ENCODE data around the gene GXYLT2.
"Not testable (repeated sequence)": the region's sequence is repeated elsewhere in the genome, so short reads cannot be mapped to it uniquely, and the experiment has no call there.

Gene GXYLT2

DNA sequence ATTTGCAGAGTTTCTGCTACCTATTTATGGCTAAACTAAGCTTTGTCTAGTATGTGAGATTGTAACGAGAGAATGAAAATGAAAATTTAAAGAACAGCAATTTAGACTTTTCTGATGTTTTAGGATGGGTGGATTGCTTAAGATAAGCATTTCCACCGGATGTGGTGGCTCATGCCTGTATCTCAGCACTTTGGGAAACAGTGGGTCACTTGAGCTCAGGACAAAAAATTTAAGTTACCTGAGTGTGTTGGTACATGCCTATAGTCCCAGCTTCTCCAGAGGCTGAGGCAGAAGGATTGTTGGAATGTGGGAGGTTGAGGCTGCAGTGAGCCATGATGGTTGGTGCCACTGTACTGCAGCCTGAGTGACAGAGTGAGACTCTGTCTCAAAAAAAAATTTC is 112.1 kb downstream of the GXYLT2 start:
- H3K4me1 ChIP-seq (ENCODE audit: insufficient read depth, low read length): peaks cover 72% of the 10 kb centered on the region
- DNase-seq: peak; percentile 21
- H3K79me2 ChIP-seq (ENCODE audit: insufficient read depth, low read length): peaks cover 89% of the 10 kb centered on the region
- H3K36me3 ChIP-seq (ENCODE audit: insufficient read depth, low read length): peaks cover 64% of the 10 kb centered on the region
- no peak for ATAC-seq (ENCODE audit: insufficient read depth, low read depth)
- no peaks in the 10 kb centered on the region for H3K9me3 ChIP-seq (ENCODE audit: insufficient read depth, low read length, severe bottlenecking)
- H3K4me3 ChIP-seq (ENCODE audit: low read depth in 1 of 2, low read length in 2 of 2): peak overlapping the region in 1 of 2 experiments; percentile 70; a peak in 3 of 4 replicates
- no peak overlapping the region for H3K27ac ChIP-seq (ENCODE audit: low read length)
- 0 out of 2 replicates have a peak overlapping the region, but pooled peaks have one; percentile 17 for H3K9ac ChIP-seq (ENCODE audit: low read depth, low read length)
- no peaks in the 10 kb centered on the region for H3K27me3 ChIP-seq (ENCODE audit: insufficient read depth, low read length, poor library complexity)
- H4K20me1 ChIP-seq (ENCODE audit: insufficient read depth, low read length): peaks cover 64% of the 10 kb centered on the region
- H3K4me2 ChIP-seq (ENCODE audit: insufficient read depth, low read length): peak overlapping the region; percentile 89
- no peak overlapping the region for H2AFZ ChIP-seq (ENCODE audit: low read depth, low read length)
- TF ChIP-seq, protein P1, sequence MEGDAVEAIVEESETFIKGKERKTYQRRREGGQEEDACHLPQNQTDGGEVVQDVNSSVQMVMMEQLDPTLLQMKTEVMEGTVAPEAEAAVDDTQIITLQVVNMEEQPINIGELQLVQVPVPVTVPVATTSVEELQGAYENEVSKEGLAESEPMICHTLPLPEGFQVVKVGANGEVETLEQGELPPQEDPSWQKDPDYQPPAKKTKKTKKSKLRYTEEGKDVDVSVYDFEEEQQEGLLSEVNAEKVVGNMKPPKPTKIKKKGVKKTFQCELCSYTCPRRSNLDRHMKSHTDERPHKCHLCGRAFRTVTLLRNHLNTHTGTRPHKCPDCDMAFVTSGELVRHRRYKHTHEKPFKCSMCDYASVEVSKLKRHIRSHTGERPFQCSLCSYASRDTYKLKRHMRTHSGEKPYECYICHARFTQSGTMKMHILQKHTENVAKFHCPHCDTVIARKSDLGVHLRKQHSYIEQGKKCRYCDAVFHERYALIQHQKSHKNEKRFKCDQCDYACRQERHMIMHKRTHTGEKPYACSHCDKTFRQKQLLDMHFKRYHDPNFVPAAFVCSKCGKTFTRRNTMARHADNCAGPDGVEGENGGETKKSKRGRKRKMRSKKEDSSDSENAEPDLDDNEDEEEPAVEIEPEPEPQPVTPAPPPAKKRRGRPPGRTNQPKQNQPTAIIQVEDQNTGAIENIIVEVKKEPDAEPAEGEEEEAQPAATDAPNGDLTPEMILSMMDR (IDR thresholded peaks at IDR 0.05; ENCODE audit: borderline replicate concordance, extremely low read depth, low read length, poor library complexity, severe bottlenecking): no peak
- TF ChIP-seq EZH2 (IDR thresholded peaks at IDR 0.05; ENCODE audit: borderline replicate concordance, low read depth, low read length, severe bottlenecking): no peak

GRCh38 chr3:73003050-73003449 is 115.2 kb downstream of the GXYLT2 start:
- ATAC-seq (ENCODE audit: insufficient read depth, low read depth); H3K27ac ChIP-seq (ENCODE audit: low read length); H3K27me3 ChIP-seq (ENCODE audit: insufficient read depth, low read length, poor library complexity); H3K9me3 ChIP-seq (ENCODE audit: insufficient read depth, low read length, severe bottlenecking); DNase-seq; H3K9ac ChIP-seq (ENCODE audit: low read depth, low read length); H2AFZ ChIP-seq (ENCODE audit: low read depth, low read length); H3K4me3 ChIP-seq (ENCODE audit: low read depth in 1 of 2, low read length in 2 of 2): not testable (repeated sequence)
- Histone ChIP-seq H3K79me2 (ENCODE audit: insufficient read depth, low read length) (peaks cover 100% of the 10 kb centered on the region), H3K4me1 (ENCODE audit: insufficient read depth, low read length) (peaks cover 62% of the 10 kb centered on the region), H3K4me2 (ENCODE audit: insufficient read depth, low read length) (peak overlapping the region; percentile 23; the same call in 1 of the 2 replicates), H4K20me1 (ENCODE audit: insufficient read depth, low read length) (peaks cover 88% of the 10 kb centered on the region), H3K36me3 (ENCODE audit: insufficient read depth, low read length) (peaks cover 90% of the 10 kb centered on the region)

GRCh38 chr3:73004316-73004715 is 116.5 kb downstream of the GXYLT2 start:
- Histone ChIP-seq H3K27me3 (ENCODE audit: insufficient read depth, low read length, poor library complexity) (no peaks in the 10 kb centered on the region), H3K9me3 (ENCODE audit: insufficient read depth, low read length, severe bottlenecking) (no peaks in the 10 kb centered on the region), H3K9ac (ENCODE audit: low read depth, low read length) (no peak overlapping the region), H3K4me3 (ENCODE audit: low read depth in 1 of 2, low read length in 2 of 2) (no peak overlapping the region), H2AFZ (ENCODE audit: low read depth, low read length) (no peak overlapping the region), H3K4me2 (ENCODE audit: insufficient read depth, low read length) (no peak overlapping the region; the same call in 1 of the 2 replicates), H3K79me2 (ENCODE audit: insufficient read depth, low read length) (peaks cover 100% of the 10 kb centered on the region), H3K36me3 (ENCODE audit: insufficient read depth, low read length) (peaks cover 92% of the 10 kb centered on the region), H3K4me1 (ENCODE audit: insufficient read depth, low read length) (peaks cover 49% of the 10 kb centered on the region), H4K20me1 (ENCODE audit: insufficient read depth, low read length) (peaks cover 89% of the 10 kb centered on the region), H3K27ac (ENCODE audit: low read length) (no peak overlapping the region)
- no peak for ATAC-seq (ENCODE audit: insufficient read depth, low read depth)
- DNase-seq: no peak
- TF ChIP-seq, protein P1 (IDR thresholded peaks at IDR 0.05; ENCODE audit: borderline replicate concordance, extremely low read depth, low read length, poor library complexity, severe bottlenecking): no peak
- TF ChIP-seq EZH2 (IDR thresholded peaks at IDR 0.05; ENCODE audit: borderline replicate concordance, low read depth, low read length, severe bottlenecking): no peak

DNA sequence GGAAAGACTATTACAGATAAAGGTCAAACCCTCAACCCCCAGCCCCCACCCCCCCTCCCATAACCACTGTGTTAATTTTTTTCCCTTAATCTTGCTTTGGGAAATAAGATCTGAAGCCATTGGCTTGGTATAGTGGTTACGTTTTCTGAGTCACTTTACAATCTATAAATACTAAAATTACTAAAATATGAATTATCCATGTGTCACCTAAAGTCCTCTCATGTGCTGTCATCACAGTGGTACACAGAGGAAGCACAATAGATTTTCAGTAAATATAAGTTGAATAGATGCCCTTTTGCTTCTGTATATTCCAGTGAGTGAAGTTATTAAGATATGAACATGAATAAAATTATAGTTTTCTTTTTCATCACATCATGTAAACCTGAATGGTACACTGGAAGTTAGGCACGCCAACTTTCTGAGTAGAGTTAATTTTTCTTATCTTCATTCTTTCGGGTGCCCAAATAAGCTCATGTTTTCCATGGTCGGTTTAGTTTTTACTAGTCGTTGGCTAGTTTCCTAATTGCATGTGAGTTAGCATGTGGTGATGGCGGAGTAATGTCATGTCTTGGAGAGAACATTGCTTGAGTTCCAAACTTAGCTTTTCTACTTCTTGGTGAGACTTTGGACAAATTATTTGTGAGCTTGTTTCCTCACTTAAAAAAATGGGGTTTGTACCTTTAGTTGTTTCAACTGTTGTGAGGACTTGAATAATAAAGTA is 120.3 kb downstream of the GXYLT2 start:
- no peak for ATAC-seq (ENCODE audit: insufficient read depth, low read depth)
- DNase-seq: no peak
- Histone ChIP-seq H3K4me3 (ENCODE audit: low read depth in 1 of 2, low read length in 2 of 2) (no peak overlapping the region), H3K27ac (ENCODE audit: low read length) (no peak overlapping the region), H3K27me3 (ENCODE audit: insufficient read depth, low read length, poor library complexity) (no peaks in the 10 kb centered on the region), H3K4me1 (ENCODE audit: insufficient read depth, low read length) (peaks cover 21% of the 10 kb centered on the region), H2AFZ (ENCODE audit: low read depth, low read length) (no peak overlapping the region), H4K20me1 (ENCODE audit: insufficient read depth, low read length) (peaks cover 95% of the 10 kb centered on the region), H3K79me2 (ENCODE audit: insufficient read depth, low read length) (peaks cover 100% of the 10 kb centered on the region), H3K4me2 (ENCODE audit: insufficient read depth, low read length) (no peak overlapping the region), H3K9me3 (ENCODE audit: insufficient read depth, low read length, severe bottlenecking) (no peaks in the 10 kb centered on the region), H3K36me3 (ENCODE audit: insufficient read depth, low read length) (peaks cover 89% of the 10 kb centered on the region), H3K9ac (ENCODE audit: low read depth, low read length) (no peak overlapping the region)
- no peak for TF ChIP-seq EZH2 (IDR thresholded peaks at IDR 0.05; ENCODE audit: borderline replicate concordance, low read depth, low read length, severe bottlenecking)
- TF ChIP-seq, protein P1 (IDR thresholded peaks at IDR 0.05; ENCODE audit: borderline replicate concordance, extremely low read depth, low read length, poor library complexity, severe bottlenecking): no peak

Data from DND-41 (cell line).